Umbilical cord (tissue), 2 donors: ENCODE measurements around the gene ZNF853. TPM values are rescaled to one million over a fixed set of nuclear protein-coding genes. Genes with fewer than 3 reads are reported as not detected.
"Not testable (repeated sequence)": the region's sequence is repeated elsewhere in the genome, so short reads cannot be mapped to it uniquely, and the experiment has no call there.

Experiments
- DNase-seq: peaks from one replicate; pipeline ENCODE4 v3.0.0-alpha.2; 2015; ENCODE audit warnings: low spot score
- total RNA-seq: library from RNA; depleted of rRNA; stranded (reverse); fragments of >200 nt; gene quantifications from one replicate; pipeline ENCODE4 v1.2.3, GENCODE V29; 2014; ENCODE audit warnings: low replicate concordance; ENCODE audit not compliant: insufficient read depth

The ZNF853 gene
- total RNA-seq, 1 donor from 2014 or later, result 21.9 TPM

- no peak for DNase-seq
These were observed 37.1 kb downstream of the ZNF853 start for GRCh38 chr7:6652446-6653011.

DNA sequence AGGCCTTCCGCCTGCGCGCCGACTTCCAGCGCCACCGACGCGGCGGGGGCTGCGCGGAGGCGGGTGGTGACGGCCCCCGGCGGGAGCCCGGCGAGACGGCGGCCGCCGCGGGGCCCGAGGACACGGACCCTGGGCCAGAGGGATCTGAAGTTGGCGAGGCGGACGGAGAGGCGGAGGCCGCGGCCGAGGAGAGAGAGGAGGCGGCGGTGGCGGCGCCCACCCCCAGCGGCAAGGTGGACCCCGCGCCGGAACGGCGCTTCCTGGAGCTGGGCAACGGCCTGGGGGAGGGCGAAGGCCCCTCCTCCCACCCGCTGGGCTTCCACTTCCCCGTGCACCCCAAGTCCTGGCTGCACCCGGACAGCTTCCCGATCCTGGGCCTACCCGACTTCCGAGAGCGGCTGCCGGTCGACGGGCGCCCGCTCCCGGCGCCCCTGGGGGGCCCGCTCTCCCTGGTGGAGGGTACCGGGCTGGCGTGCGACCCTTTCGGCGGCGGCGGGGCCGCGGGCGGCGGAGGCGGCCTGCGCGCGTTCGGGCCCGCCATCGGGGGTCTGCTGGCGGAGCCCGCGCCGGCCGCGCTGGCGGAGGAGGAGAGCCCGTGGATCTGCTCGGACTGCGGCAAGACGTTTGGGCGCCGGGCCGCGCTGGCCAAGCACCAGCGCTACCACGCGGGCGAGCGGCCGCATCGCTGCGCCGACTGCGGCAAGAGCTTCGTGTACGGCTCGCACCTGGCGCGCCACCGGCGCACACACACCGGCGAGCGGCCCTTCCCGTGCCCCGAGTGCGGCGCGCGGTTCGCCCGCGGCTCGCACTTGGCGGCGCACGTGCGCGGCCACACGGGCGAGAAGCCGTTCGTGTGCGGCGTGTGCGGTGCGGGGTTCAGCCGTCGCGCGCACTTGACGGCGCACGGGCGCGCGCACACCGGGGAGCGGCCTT, 37.9 kb downstream of the ZNF853 start:
- no peak for DNase-seq

DNA sequence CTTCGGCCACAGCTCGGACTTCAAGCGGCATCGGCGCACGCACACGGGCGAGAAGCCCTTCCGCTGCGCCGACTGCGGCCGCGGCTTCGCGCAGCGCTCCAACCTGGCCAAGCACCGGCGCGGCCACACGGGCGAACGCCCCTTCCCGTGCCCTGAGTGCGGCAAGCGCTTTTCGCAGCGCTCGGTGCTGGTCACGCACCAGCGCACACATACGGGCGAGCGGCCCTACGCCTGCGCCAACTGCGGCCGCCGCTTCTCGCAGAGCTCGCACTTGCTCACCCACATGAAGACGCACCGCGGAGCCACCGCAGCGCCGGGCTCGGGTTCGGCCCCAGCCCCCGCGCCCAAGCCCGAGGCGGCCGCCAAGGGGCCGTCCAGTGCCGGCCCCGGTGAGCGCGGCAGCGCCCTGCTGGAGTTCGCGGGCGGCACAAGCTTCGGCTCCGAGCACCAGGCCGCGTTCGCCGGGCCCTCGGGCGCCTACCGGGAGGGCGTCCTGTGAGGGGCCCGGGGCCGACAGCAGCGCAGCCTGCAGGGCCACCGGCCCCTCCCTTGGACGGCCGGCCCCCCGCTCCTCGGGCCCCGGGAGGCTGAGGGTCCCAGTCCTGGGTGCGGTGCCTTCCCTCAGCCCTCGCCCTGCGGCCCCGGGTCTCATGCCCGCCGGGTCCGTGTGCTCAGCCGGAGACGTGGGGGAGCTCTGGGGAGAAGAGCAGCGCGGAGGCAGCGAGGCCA, 38.9 kb downstream of the ZNF853 start:
- DNase-seq, result no peak

GRCh38 chr7:6654842-6655610, 39.6 kb downstream of the ZNF853 start:
- DNase-seq, result no peak

GRCh38 chr7:6655636-6656385, 40.4 kb downstream of the ZNF853 start:
- DNase-seq, result no peak

- no peak for DNase-seq
These were observed 41.0 kb downstream of the ZNF853 start for GRCh38 chr7:6656413-6656812.

DNA sequence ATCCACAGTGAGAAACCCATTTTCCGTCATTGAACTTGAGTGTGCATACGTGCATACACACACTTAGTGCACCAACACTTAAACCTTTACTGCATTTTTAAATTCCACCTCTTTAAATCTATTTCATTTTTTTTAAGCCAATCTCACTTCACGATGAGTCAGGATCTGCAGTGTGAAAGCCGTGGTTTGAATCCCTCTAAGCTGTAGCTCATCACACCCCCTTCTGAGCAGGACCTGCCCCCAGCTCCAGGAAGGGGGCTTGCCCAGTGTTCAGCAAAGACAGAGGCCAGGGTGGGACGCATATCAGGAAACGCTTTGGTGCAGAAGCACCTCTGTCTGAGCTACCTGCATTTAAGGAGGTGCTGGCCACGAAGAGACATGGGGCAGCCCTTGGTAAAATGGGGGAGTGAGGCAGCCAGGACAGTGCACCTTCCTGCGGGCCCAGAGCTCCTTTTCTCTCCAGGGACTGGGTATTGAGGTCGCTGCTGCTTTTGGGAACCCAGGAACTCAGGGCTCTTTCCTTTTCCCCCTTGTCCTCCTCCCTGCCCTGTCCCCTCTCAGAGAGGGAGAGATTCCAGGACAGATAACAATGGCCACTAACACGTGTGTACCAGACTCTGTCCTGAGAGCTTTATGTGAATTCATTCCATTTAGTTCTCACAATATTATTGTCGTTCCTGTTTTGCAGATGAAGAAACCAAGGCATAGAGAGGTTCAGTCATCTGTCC, 43.4 kb downstream of the ZNF853 start:
- DNase-seq, result no peak

DNA sequence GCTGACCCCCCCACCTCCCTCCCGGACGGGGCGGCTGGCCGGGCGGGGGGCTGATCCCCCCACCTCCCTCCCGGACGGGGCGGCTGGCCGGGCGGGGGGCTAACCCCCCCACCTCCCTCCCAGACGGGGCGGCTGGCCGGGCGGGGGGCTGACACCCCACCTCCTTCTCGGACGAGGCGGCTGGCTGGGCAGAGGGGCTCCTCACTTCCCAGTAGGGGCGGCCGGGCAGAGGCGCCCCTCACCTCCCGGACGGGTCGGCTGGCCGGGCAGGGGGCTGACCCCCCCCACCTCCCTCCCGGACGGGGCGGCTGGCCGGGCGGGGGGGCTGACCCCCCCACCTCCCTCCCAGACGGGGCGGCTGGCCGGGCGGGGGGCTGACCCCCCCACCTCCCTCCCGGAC, 55.4 kb downstream of the ZNF853 start:
- not testable (repeated sequence) for DNase-seq

Other genes starting within 250 kb of the ZNF853 start
- gene RAC1, start 241.1 kb upstream of the ZNF853 start, total RNA-seq, result 59.5 TPM
- 10.4 TPM for gene DAGLB, start 167.7 kb upstream of the ZNF853 start, total RNA-seq
- gene KDELR2, start 131.5 kb upstream of the ZNF853 start, total RNA-seq, result 213 TPM
- gene GRID2IP, start 64.1 kb upstream of the ZNF853 start, total RNA-seq, result 0.96 TPM
- gene ZDHHC4, start 38.2 kb upstream of the ZNF853 start, total RNA-seq, result 70.5 TPM
- 8.4 TPM for gene INTS15, start 25.6 kb upstream of the ZNF853 start, total RNA-seq
- 12.8 TPM for gene ZNF316, start 21.7 kb downstream of the ZNF853 start, total RNA-seq
- gene ZNF12, start 91.3 kb downstream of the ZNF853 start, total RNA-seq, result 35.2 TPM
- not detected for gene RSPH10B2, start 138.5 kb downstream of the ZNF853 start, total RNA-seq
- 75.4 TPM for gene CCZ1B, start 210.7 kb downstream of the ZNF853 start, total RNA-seq